Measurements from ENCODE around the gene PTPN2. TPM values are rescaled to one million over a fixed set of nuclear protein-coding genes. Genes with fewer than 3 reads are reported as not detected.

PTPN2 gene
- total RNA-seq, 1 experiment from 2014 or later, result 55.0 TPM

- peaks cover 8% of the 10 kb centered on the region for H3K4me1 ChIP-seq
- no peaks in the 10 kb centered on the region for H3K9me3 ChIP-seq
- H3K9me3 Mint-ChIP-seq (ENCODE audit: unreplicated experiment), result no peaks in the 10 kb centered on the region
- peaks cover 16% of the 10 kb centered on the region for H3K4me1 Mint-ChIP-seq (ENCODE audit: low read depth, unreplicated experiment)
- no peaks in the 10 kb centered on the region for H3K36me3 Mint-ChIP-seq (ENCODE audit: insufficient read depth, unreplicated experiment)
- intact Hi-C loops (cut with micrococcal nuclease; ENCODE audit: unreplicated experiment), result no loop called here
- BruUV-seq (replicated peaks), result no TSS peak
- H3K27me3 ChIP-seq (replicated peaks; ENCODE audit: control insufficient read depth, insufficient read depth, low read length), result no peaks in the 10 kb centered on the region
- TF ChIP-seq, protein P1, sequence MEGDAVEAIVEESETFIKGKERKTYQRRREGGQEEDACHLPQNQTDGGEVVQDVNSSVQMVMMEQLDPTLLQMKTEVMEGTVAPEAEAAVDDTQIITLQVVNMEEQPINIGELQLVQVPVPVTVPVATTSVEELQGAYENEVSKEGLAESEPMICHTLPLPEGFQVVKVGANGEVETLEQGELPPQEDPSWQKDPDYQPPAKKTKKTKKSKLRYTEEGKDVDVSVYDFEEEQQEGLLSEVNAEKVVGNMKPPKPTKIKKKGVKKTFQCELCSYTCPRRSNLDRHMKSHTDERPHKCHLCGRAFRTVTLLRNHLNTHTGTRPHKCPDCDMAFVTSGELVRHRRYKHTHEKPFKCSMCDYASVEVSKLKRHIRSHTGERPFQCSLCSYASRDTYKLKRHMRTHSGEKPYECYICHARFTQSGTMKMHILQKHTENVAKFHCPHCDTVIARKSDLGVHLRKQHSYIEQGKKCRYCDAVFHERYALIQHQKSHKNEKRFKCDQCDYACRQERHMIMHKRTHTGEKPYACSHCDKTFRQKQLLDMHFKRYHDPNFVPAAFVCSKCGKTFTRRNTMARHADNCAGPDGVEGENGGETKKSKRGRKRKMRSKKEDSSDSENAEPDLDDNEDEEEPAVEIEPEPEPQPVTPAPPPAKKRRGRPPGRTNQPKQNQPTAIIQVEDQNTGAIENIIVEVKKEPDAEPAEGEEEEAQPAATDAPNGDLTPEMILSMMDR (IDR thresholded peaks at IDR 0.05; ENCODE audit: insufficient read depth in 1 of 2, low read depth in 1 of 2, low read length in 1 of 2, severe bottlenecking in 1 of 2, unreplicated experiment in 1 of 2), result no peak
- H3K36me3 ChIP-seq (ENCODE audit: control insufficient read depth, insufficient read depth, low read length), result no peaks in the 10 kb centered on the region
- no peak overlapping the region for H3K27ac Mint-ChIP-seq (ENCODE audit: unreplicated experiment)
- H3K27me3 Mint-ChIP-seq (ENCODE audit: insufficient read depth, unreplicated experiment), result no peaks in the 10 kb centered on the region
- H3K4me3 Mint-ChIP-seq (ENCODE audit: unreplicated experiment), result no peak overlapping the region
- POLR2A ChIA-PET, result no interaction called here
- CTCF ChIA-PET, result no interaction called here
- no peak for DNase-seq
- H3K4me3 ChIP-seq (ENCODE audit: low read depth, low read length), result no peak overlapping the region
Measured at GRCh38 chr18:12786669-12787068, 97.4 kb downstream of the PTPN2 start.

- Histone ChIP-seq H3K4me3 (ENCODE audit: low read depth, low read length) (no peak overlapping the region), H3K4me1 (peaks cover 8% of the 10 kb centered on the region), H3K36me3 (ENCODE audit: control insufficient read depth, insufficient read depth, low read length) (no peaks in the 10 kb centered on the region), H3K9me3 (no peaks in the 10 kb centered on the region), H3K27me3 (replicated peaks; ENCODE audit: control insufficient read depth, insufficient read depth, low read length) (no peaks in the 10 kb centered on the region)
- POLR2A ChIA-PET, result interaction anchor here (0.6 kb wide), 1 partner anchor 100 kb away, joined by 5 read pairs; no protein-coding TSS in a partner anchor
- DNase-seq, result no peak
- Mint-ChIP-seq H3K4me3 (ENCODE audit: unreplicated experiment) (no peak overlapping the region), H3K9me3 (ENCODE audit: unreplicated experiment) (no peaks in the 10 kb centered on the region), H3K27me3 (ENCODE audit: insufficient read depth, unreplicated experiment) (no peaks in the 10 kb centered on the region), H3K27ac (ENCODE audit: unreplicated experiment) (no peak overlapping the region), H3K4me1 (ENCODE audit: low read depth, unreplicated experiment) (peaks cover 16% of the 10 kb centered on the region), H3K36me3 (ENCODE audit: insufficient read depth, unreplicated experiment) (no peaks in the 10 kb centered on the region)
- TF ChIP-seq, protein P1 (IDR thresholded peaks at IDR 0.05; ENCODE audit: insufficient read depth in 1 of 2, low read depth in 1 of 2, low read length in 1 of 2, severe bottlenecking in 1 of 2, unreplicated experiment in 1 of 2), result no peak
- CTCF ChIA-PET, result no interaction called here
- intact Hi-C loops (cut with micrococcal nuclease; ENCODE audit: unreplicated experiment), result no loop called here
- BruUV-seq (replicated peaks), result no TSS peak
Measured at GRCh38 chr18:12783524-12783923, 100.5 kb downstream of the PTPN2 start.

DNA sequence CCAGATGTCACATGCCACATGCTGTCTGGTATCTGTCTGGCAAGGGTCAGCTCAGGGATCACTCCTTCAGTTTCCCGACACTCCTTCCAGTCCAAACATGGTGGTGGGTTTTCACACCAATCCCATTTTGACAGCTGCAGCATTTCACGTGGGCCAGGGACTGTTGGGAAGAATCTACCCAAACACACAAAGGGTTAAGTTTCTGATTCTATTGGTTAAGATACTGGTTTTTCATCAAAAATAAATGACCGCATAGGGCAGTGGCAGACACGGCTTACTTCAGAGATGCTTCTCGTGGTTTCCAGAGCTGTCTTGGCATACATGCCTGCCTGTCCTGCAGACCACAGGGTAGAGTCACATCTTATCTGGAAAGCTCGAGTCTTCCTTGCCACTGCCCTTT lies 101.5 kb downstream of the PTPN2 start:
- no peaks in the 10 kb centered on the region for H3K36me3 ChIP-seq (ENCODE audit: control insufficient read depth, insufficient read depth, low read length)
- H3K27me3 ChIP-seq (replicated peaks; ENCODE audit: control insufficient read depth, insufficient read depth, low read length), result no peaks in the 10 kb centered on the region
- ChIA-PET CTCF (interaction anchor here (0.6 kb wide), 1 partner anchor 403 kb away, joined by 5 read pairs; no protein-coding TSS in a partner anchor), POLR2A (no interaction called here)
- intact Hi-C loops (cut with micrococcal nuclease; ENCODE audit: unreplicated experiment), result no loop called here
- no peak for DNase-seq
- Mint-ChIP-seq H3K27ac (ENCODE audit: unreplicated experiment) (no peak overlapping the region), H3K4me1 (ENCODE audit: low read depth, unreplicated experiment) (peaks cover 16% of the 10 kb centered on the region), H3K4me3 (ENCODE audit: unreplicated experiment) (no peak overlapping the region), H3K27me3 (ENCODE audit: insufficient read depth, unreplicated experiment) (no peaks in the 10 kb centered on the region), H3K36me3 (ENCODE audit: insufficient read depth, unreplicated experiment) (peaks cover 3% of the 10 kb centered on the region), H3K9me3 (ENCODE audit: unreplicated experiment) (no peaks in the 10 kb centered on the region)
- H3K9me3 ChIP-seq, result no peaks in the 10 kb centered on the region
- H3K4me1 ChIP-seq, result peaks cover 15% of the 10 kb centered on the region
- H3K4me3 ChIP-seq (ENCODE audit: low read depth, low read length), result no peak overlapping the region
- BruUV-seq (replicated peaks), result no TSS peak
- TF ChIP-seq, protein P1 (IDR thresholded peaks at IDR 0.05; ENCODE audit: insufficient read depth in 1 of 2, low read depth in 1 of 2, low read length in 1 of 2, severe bottlenecking in 1 of 2, unreplicated experiment in 1 of 2), result no peak
